ENCODE results near the gene CHAMP1. TPM values are rescaled to one million over a fixed set of nuclear protein-coding genes. Genes with fewer than 3 reads are reported as not detected.

The CHAMP1 gene
- total and polyA plus RNA-seq, 2 of the 13 experiments (the other 11 are each of a cell fraction or from before 2014, with no cell fraction given) = 8.4 to 9.7 TPM

DNA sequence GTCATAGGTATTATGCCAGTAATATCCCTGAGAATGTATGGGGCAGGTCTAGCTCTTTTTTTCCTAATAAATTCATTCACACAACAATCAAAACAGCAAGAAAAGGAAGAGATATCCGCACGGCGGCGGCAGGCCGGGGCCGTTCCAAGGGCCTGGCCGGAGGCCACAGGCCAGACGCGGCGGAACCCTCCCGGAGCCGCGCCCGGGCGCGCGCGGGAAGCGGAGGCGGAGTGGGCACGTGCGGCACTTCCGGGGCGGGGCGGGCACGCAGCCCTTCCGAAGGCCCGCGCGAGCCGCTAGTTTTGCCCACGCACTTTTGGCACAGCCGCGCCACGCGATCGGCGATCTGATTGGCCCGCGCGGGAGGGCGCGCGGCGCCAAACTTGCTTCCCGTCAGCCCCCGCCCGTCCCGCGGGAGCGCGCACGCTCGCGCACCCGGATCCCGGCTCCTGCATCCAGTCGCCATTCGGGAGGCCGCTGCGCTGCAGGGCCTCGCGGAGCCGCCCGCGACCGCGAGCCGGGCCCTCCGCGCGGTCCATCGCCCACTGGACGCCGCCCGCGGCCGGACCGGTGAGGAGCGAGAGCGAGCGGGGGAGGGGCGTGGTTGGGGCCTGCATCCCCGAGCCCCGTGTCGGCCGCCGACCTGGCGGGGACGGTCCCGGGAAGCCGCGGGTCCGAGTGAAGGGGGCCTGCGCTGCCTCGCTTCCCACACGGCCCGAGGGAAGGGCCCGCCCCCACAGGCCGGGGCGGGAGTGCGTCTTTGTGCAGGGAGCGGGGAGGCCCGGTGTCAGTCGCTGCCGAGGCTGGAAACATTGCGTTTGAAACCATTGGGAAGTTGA, at the start of gene CHAMP1 (continued):
- TF ChIP-seq, protein P1, sequence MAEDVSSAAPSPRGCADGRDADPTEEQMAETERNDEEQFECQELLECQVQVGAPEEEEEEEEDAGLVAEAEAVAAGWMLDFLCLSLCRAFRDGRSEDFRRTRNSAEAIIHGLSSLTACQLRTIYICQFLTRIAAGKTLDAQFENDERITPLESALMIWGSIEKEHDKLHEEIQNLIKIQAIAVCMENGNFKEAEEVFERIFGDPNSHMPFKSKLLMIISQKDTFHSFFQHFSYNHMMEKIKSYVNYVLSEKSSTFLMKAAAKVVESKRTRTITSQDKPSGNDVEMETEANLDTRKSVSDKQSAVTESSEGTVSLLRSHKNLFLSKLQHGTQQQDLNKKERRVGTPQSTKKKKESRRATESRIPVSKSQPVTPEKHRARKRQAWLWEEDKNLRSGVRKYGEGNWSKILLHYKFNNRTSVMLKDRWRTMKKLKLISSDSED (CRISPR knock-in tag; IDR thresholded peaks at IDR 0.05) = peak; percentile 64; the same call in 1 of the 2 replicates
- TF ChIP-seq ZNF12 (CRISPR knock-in tag; IDR thresholded peaks at IDR 0.05) = no peak
- TF ChIP-seq CENPX (CRISPR knock-in tag; IDR thresholded peaks at IDR 0.05) = no peak
- no peak for TF ChIP-seq ZNF207 (IDR thresholded peaks at IDR 0.05; ENCODE audit: borderline replicate concordance)
- no peak for TF ChIP-seq ELF4 (CRISPR knock-in tag; IDR thresholded peaks at IDR 0.05; ENCODE audit: borderline replicate concordance)
- peak; percentile 83 for TF ChIP-seq NFYB (CRISPR knock-in tag; IDR thresholded peaks at IDR 0.05)
- no peak for TF ChIP-seq FOXO1 (CRISPR knock-in tag; IDR thresholded peaks at IDR 0.05)
- no peak for TF ChIP-seq RORA (CRISPR knock-in tag; IDR thresholded peaks at IDR 0.05)
- no peak; the same call in 1 of the 2 replicates for TF ChIP-seq MBNL3 (CRISPR knock-in tag; conservative IDR thresholded peaks at IDR 0.05)
- TF ChIP-seq PHB2 (IDR thresholded peaks at IDR 0.05; ENCODE audit: partially characterized antibody) = no peak
- no peak for TF ChIP-seq ZBTB8A (CRISPR knock-in tag; IDR thresholded peaks at IDR 0.05; ENCODE audit: borderline replicate concordance, low read depth)
- TF ChIP-seq ZBTB21 (CRISPR knock-in tag; IDR thresholded peaks at IDR 0.05) = no peak
- no peak for TF ChIP-seq ARNT (IDR thresholded peaks at IDR 0.05)
- peak; percentile 91 for TF ChIP-seq MED1 (CRISPR knock-in tag; IDR thresholded peaks at IDR 0.05)
- TF ChIP-seq, protein P2, sequence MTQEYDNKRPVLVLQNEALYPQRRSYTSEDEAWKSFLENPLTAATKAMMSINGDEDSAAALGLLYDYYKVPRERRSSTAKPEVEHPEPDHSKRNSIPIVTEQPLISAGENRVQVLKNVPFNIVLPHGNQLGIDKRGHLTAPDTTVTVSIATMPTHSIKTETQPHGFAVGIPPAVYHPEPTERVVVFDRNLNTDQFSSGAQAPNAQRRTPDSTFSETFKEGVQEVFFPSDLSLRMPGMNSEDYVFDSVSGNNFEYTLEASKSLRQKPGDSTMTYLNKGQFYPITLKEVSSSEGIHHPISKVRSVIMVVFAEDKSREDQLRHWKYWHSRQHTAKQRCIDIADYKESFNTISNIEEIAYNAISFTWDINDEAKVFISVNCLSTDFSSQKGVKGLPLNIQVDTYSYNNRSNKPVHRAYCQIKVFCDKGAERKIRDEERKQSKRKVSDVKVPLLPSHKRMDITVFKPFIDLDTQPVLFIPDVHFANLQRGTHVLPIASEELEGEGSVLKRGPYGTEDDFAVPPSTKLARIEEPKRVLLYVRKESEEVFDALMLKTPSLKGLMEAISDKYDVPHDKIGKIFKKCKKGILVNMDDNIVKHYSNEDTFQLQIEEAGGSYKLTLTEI (CRISPR knock-in tag; conservative IDR thresholded peaks at IDR 0.05) = no peak
- TF ChIP-seq, protein P3, sequence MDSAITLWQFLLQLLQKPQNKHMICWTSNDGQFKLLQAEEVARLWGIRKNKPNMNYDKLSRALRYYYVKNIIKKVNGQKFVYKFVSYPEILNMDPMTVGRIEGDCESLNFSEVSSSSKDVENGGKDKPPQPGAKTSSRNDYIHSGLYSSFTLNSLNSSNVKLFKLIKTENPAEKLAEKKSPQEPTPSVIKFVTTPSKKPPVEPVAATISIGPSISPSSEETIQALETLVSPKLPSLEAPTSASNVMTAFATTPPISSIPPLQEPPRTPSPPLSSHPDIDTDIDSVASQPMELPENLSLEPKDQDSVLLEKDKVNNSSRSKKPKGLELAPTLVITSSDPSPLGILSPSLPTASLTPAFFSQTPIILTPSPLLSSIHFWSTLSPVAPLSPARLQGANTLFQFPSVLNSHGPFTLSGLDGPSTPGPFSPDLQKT (CRISPR knock-in tag; IDR thresholded peaks at IDR 0.05; ENCODE audit: borderline replicate concordance) = peak; percentile 93; the same call in 1 of the 2 replicates
- TF ChIP-seq, protein P4, sequence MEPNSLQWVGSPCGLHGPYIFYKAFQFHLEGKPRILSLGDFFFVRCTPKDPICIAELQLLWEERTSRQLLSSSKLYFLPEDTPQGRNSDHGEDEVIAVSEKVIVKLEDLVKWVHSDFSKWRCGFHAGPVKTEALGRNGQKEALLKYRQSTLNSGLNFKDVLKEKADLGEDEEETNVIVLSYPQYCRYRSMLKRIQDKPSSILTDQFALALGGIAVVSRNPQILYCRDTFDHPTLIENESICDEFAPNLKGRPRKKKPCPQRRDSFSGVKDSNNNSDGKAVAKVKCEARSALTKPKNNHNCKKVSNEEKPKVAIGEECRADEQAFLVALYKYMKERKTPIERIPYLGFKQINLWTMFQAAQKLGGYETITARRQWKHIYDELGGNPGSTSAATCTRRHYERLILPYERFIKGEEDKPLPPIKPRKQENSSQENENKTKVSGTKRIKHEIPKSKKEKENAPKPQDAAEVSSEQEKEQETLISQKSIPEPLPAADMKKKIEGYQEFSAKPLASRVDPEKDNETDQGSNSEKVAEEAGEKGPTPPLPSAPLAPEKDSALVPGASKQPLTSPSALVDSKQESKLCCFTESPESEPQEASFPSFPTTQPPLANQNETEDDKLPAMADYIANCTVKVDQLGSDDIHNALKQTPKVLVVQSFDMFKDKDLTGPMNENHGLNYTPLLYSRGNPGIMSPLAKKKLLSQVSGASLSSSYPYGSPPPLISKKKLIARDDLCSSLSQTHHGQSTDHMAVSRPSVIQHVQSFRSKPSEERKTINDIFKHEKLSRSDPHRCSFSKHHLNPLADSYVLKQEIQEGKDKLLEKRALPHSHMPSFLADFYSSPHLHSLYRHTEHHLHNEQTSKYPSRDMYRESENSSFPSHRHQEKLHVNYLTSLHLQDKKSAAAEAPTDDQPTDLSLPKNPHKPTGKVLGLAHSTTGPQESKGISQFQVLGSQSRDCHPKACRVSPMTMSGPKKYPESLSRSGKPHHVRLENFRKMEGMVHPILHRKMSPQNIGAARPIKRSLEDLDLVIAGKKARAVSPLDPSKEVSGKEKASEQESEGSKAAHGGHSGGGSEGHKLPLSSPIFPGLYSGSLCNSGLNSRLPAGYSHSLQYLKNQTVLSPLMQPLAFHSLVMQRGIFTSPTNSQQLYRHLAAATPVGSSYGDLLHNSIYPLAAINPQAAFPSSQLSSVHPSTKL (CRISPR knock-in tag; IDR thresholded peaks at IDR 0.05) = peak; percentile 47; the same call in 1 of the 2 replicates
- TF ChIP-seq ZNF781 (CRISPR knock-in tag; IDR thresholded peaks at IDR 0.05; ENCODE audit: borderline replicate concordance, not compliant biosample characterization) = no peak
- TF ChIP-seq ZNF564 (CRISPR knock-in tag; IDR thresholded peaks at IDR 0.05) = peak; percentile 70; the same call in 1 of the 2 replicates
- TF ChIP-seq HIVEP1 (CRISPR knock-in tag; IDR thresholded peaks at IDR 0.05) = no peak
- TF ChIP-seq NCOA2 (CRISPR knock-in tag; IDR thresholded peaks at IDR 0.05) = no peak
- peak; percentile 77; the same call in 1 of the 2 replicates for TF ChIP-seq ZNF234 (CRISPR knock-in tag; conservative IDR thresholded peaks at IDR 0.05)
- peak; percentile 84; the same call in 1 of the 2 replicates for TF ChIP-seq NKX3-1 (CRISPR knock-in tag; IDR thresholded peaks at IDR 0.05)
